DMS53 treated with DMSO at 0.1 percent for 48 hours (cell line): ENCODE data around the gene TMEM126B.
"Not testable (repeated sequence)": the region's sequence is repeated elsewhere in the genome, so short reads cannot be mapped to it uniquely, and the experiment has no call there.

ENCODE experiments used
- DNase-seq: peaks from one replicate; lab custom pipeline; 2025; ENCODE audit not compliant: unreplicated experiment; lab: John Stamatoyannopoulos, UW

The TMEM126B gene

GRCh38 chr11:85647604-85648299, 19.4 kb downstream of the TMEM126B start, which contains the start of gene TMEM126A:
TMEM126A (plus strand) TSS chr11:85647967; CDS start chr11:85650256, 2,289 bp downstream.
- peak; percentile 98 for DNase-seq

DNA sequence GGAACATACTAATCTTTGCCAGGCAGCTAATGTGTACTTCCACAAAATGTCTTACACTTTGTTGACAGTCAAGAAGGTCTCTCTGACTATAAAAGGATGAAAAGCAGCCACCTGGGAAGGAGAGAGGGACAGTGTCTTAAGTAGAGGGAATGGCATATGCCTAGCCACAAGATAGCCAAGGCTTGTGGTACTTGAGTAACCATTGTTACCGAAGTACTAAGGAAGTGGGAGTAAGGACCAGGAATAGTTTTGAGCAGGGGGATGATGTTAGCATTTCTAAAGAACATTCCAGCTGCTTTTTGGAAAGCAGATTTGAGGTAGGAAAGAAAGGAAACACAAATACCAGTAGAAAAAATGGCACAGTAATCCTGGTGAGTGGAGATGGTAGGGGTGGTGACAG, 22.7 kb downstream of the TMEM126B start:
- no peak for DNase-seq

DNA sequence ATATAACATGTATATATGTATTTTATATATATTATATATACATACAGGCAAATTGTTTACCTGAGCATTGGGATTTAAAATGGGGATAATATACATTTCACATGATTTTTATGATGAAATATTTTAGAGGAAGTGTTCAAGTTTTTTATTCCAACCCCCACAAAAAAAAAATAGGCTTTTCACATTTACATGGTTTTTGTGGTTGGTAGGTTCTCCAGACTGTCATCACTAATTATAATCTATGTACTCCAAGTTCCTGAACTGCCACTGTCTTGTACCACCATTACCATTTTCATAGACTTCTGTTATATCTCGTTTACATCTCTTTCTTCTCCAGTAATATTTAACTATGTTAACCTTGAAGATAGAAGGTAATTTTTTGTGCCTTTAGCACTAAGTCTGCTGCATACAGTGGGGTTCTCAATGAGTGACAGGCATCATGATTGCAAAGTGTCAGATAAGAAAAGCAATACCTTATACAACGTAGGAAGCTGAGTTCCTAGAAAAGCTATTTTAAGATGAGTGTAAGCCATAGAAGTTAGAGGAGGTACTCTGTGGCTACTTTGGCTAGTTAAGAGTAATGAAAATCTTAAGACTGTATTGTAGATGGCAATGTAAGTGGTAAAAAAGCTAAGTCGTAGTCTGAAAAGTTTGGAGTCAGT, 24.5 kb downstream of the TMEM126B start:
- no peak for DNase-seq

DNA sequence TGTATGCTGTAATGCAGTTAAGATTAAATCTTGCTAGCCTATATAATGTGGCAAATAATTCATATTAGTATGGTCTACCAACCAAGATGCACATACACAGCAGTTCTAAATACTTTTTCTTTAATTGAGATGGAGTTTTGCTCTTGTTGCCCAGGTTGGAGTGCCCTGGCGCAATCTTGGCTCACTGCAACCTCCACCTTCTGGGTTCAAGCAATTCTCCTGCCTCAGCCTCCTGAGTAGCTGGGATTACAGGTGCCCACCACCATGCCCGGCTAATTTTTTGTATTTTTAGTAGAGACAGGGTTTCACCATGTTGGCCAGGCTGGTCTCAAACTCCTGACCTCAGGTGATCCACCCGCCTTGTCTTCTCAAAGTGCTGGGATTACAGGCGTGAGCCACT, 25.9 kb downstream of the TMEM126B start:
- DNase-seq: not testable (repeated sequence)

DNA sequence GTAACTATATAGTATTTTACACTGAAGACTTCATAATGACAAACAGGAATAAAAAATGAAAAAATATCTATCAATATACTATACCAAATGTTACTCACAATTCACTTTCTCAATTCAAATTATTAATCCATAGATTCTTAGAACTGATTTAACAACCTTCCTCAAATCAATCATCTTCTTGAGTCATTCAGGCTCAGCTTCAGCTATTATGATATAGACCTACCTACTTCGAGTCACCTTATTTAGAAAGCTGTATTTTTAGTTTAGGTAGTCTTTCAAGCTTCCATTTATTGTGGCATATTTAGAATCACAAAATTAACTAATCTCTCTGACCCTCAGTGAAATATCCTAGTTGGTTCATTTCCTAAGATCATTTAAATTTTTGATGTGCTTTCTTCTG, 28.4 kb downstream of the TMEM126B start:
- no peak for DNase-seq

GRCh38 chr11:85658180-85658579, 29.8 kb downstream of the TMEM126B start:
- DNase-seq: no peak

DNA sequence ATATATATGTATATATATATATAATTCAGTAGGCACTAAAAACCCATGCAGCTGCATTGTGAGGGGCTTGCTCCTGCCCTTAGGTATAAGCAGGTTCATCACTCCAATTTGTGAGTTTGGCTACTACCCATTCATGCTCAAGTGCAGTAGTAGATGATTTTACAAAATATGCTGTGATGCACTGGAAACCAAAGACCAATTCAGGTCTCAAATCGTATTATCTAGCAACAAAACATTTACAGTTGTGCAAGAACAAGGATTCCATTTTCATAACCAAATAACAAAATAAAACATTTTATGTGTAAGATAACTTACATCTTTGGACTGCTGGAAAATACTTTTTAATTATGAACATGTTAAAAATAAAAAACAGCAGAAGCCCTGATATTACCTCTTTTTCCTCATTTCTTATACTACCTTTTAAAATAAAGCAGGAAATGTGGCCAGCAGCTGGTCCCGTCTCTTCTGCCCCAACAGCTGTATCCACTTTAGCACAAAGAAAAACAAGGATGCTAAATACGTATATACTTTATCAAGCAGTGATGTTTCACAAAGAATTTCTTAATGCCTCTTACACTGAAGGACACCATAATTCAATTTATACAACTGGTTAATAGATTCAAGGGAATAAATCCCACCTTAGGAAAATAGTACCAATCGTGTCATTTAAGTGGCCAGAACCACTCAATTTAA, 33.7 kb downstream of the TMEM126B start:
- DNase-seq: no peak

DNA sequence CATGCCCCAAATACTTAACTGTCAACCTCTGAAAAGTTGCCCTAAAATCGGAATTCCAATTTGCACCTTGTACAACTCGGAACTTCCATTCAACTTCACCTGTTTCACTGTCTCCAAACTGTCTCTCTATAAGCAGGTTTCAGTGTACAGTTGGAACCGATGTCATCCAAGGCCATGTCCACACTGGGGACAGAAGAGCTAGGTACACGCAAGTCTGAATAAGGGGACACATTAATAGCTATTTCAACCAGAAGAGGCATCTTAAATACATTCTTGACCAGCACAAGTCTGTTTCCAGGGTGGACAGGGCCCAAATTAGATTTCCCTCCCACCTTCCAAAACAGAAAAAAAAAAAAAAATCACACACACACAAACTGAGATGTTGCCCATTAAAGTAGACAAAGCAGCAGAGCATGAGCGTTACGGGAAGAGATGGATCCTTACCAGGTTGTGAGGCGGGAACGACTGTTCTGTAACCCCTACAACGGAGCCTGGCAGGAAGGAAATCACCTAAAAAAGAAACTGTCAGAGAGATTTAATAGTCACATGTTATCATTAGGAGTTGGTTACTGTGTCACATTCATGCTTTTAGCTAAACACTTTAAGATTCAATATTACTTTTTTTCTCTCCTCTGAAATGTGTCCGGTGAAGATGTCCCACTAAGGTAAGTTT, 34.8 kb downstream of the TMEM126B start:
- no peak for DNase-seq

DNA sequence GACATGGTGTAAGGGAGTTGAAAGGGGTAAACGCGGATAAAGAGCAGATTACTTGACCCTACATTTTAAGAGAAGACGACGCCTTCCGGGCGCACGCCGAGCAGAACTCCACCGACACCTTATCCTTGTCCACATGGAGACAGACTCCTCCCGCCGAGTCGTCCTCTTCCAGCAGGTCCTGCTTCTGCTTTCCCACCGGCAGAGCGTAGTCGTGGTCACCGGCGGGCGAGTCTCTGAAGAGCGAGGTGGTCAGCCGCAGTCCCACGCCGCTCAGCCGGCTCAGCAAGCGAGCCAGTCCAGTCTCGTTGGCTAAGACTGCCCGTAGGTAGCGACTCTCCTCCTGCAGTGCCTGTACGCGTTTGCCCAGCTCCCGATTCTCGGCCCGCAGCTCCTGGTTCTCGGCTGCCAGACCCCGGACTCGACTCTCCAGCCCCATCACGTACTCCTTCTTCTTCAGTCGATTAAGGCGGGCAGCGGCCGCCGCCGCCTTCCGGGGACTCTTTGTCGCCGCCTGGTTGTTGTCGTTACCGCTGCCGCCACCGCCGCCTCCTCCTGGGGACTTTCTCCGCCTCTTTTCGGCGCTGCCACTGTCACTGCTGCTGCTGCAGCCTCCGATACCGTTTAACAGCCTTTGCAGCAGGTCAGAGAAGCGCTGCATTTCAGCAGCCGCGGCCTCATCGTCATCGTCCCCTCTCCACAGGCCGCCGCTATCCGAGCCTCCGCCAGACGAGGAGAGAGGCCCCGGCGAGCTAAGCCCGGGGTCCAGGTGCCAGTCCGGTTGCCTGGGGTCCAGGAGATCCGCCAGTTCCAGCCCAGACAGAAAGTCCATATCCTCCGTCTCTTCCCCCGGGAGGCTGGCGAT, 35.6 kb downstream of the TMEM126B start:
- DNase-seq: peak; percentile 83

DNA sequence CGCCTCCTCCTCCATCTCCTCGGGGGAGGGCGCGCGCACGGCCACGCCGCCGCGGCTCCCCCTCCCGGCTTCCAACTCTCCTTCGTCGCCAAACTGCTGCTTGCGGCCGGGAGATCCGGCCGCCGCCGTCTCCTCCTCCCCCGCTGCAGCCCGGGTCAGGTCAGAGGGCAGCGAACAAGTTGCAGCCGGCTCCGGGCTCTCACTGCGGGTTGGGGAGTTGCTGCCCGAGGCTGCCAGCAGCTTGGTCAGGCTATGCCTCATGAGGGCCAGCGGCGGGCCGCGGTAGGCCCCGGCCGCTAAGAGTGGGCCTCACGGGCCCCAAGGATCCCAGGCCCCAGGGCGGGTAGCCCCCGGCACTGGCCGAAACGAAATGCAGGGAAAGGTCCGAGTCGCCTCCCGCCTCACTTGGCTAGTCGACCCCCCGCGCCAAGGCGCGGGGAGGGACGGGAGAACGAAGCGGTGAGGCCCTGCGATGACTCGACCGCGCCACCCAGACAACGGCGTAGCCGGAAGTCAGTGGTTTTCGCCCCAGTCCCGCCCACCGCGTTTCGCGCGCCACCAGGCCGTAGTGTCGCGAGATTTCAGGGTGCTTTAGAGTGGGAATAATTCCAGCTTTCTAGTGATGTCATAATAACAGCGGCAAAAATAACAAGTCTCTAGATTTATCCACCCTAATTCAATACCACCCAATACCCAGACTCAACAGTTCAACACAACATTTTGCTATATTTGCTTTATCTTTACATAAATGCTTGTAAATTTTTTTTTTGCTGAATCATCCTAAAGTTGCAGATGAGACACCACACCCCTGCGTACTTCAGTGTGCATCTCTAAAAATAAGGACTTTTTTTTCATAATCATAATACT, 36.5 kb downstream of the TMEM126B start, which contains the start of gene CREBZF:
Gene CREBZF, minus strand, starts transcription at position 515 of the 867 bp plus-strand sequence. Its CDS starts 254 bp downstream, at position 261.
- peak; percentile 98 for DNase-seq

GRCh38 chr11:85665733-85666132, 37.3 kb downstream of the TMEM126B start:
- no peak for DNase-seq

- no peak for DNase-seq
Observed at GRCh38 chr11:85666687-85667086, 38.3 kb downstream of the TMEM126B start.

DNA sequence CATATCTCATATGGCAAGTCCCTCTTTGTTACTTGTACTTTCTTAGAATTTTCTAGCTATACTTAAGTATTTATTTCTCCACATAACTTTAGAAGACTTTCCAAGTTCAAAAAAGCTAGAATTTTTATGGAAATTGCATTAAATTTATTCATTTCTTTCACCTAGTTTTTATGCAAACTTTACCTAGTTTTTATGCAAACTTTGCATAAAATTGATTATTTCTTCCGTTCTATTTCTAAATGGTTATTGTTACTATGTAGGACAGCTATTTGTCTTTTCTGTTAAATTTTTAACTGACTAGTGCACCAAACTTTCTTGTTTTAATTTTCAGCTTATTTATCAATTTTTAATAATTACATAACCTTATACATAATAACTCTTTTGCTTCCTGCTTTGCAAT, 39.8 kb downstream of the TMEM126B start:
- no peak for DNase-seq

GRCh38 chr11:85670949-85671663, 42.7 kb downstream of the TMEM126B start:
- not testable (repeated sequence) for DNase-seq

DNA sequence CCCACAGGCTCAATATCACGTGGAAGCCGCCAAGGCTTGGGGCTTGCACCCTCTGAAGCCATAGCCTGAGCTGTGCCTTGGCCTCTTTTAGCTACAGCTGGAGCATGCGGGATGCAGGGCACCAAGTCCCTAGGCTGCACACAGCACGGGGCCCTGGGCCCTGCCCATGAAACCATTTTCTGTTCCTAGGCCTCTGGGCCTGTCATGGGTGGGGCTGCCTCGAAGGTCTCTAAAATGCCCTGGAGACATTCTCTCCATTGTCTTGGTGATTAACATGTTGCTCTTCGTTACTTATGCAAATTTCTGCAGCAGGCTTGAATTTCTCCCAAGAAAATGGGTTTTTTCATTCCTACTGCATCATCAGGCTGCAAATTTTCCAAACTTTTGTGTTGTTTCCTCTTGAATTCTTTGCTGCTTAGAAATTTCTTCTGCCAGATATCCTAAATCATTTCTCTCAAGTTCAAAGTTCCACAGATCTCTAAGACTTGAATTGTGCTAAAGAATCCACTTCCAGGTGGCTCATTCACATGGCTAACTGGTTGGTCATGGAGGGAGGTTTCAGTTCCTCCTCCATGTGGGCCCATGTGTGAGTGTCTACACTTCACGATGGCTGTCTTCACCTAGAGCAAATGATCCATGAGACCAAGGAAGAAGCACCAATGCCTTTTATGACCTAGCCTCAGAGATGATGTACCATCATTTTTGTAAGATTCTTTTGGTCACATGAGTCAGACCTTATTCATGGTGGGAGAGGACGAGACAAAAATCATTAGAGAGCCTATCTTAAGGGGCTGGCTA, 43.9 kb downstream of the TMEM126B start:
- no peak for DNase-seq

DNA sequence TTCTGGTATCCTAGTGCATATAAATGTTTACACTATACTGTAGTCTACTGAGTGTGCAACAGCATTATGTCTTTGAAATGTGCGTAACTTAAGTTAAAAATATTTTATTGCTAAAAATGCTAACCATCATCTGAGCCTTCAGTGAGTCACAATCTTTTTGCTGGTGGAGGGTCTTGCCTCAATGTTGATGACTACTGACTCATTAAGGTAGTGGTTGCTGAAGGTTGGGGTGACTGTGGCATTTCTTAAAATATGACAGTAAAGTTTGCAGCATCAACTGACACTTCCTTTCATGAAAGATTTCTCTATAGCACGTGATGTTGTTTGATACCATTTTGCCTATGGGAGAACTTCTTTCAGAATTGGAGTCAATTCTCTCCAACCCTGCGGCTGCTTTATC, 45.0 kb downstream of the TMEM126B start:
- no peak for DNase-seq

- DNase-seq: no peak
Observed at GRCh38 chr11:85679576-85679975, 51.2 kb downstream of the TMEM126B start.

- no peak for DNase-seq
Observed at GRCh38 chr11:85680897-85681296, 52.5 kb downstream of the TMEM126B start.
